HepG2 (cell line): ENCODE measurements around the gene C4B. TPM values are rescaled to one million over a fixed set of nuclear protein-coding genes. Genes with fewer than 3 reads are reported as not detected.

ENCODE experiments used
- ATF2 ChIP-seq: sonication (generic); formaldehyde crosslinking; IDR thresholded peaks from 2 replicates; pipeline ENCODE4 v1.4.0; 2020; ENCODE audit warnings: missing genetic modification reagents
- ATF7 ChIP-seq, 2 experiments: fragments of 450-650 bp in 1 of 2; sonication (generic) in 1 of 2; formaldehyde crosslinking in 1 of 2; IDR thresholded peaks; 2 replicates each; pipeline versions ENCODE4 v1.4.0 to v1.6.1; 2016 to 2020; ENCODE audit warnings: antibody characterized with exemption in 1 of 2, mild to moderate bottlenecking in 1 of 2, missing genetic modification reagents in 1 of 2
- FOXK1 ChIP-seq: sonication (generic); formaldehyde crosslinking; IDR thresholded peaks from 2 replicates; pipeline ENCODE4 v1.4.0; 2020; ENCODE audit warnings: low read depth, missing genetic modification reagents, borderline replicate concordance
- HNF1B ChIP-seq: sonication (generic); formaldehyde crosslinking; IDR thresholded peaks from 2 replicates; pipeline ENCODE4 v1.5.1; 2020; ENCODE audit warnings: mild to moderate bottlenecking, moderate library complexity, missing genetic modification reagents
- HOXA3 ChIP-seq: sonication (generic); formaldehyde crosslinking; IDR thresholded peaks from 2 replicates; pipeline ENCODE4 v1.5.0; 2020; ENCODE audit warnings: missing genetic modification reagents
- IRX3 ChIP-seq: sonication (generic); formaldehyde crosslinking; IDR thresholded peaks from 2 replicates; pipeline ENCODE4 v1.8.1; 2023; ENCODE audit warnings: mild to moderate bottlenecking, low read depth, missing genetic modification reagents, borderline replicate concordance
- MLLT10 ChIP-seq: sonication (generic); formaldehyde crosslinking; IDR thresholded peaks from 2 replicates; pipeline ENCODE4 v1.4.0; 2020; ENCODE audit warnings: missing genetic modification reagents
- MZF1 ChIP-seq: sonication (generic); formaldehyde crosslinking; IDR thresholded peaks from 2 replicates; pipeline ENCODE4 v1.8.1; 2023; ENCODE audit warnings: mild to moderate bottlenecking, missing genetic modification reagents, borderline replicate concordance
- RFXAP ChIP-seq: sonication (generic); formaldehyde crosslinking; IDR thresholded peaks from 2 replicates; pipeline ENCODE4 v1.4.0; 2020; ENCODE audit warnings: missing genetic modification reagents, borderline replicate concordance
- SALL2 ChIP-seq: sonication (generic); formaldehyde crosslinking; IDR thresholded peaks from 2 replicates; pipeline ENCODE4 v1.8.1; 2023; ENCODE audit warnings: mild to moderate bottlenecking, missing genetic modification reagents, inconsistent platforms
- STAT5B ChIP-seq: sonication (generic); formaldehyde crosslinking; IDR thresholded peaks from 2 replicates; pipeline ENCODE4 v1.4.0; 2020; ENCODE audit warnings: missing genetic modification reagents
- ZGPAT ChIP-seq: IDR thresholded peaks from 2 replicates; pipeline ENCODE4 v1.6.1; 2016; ENCODE audit warnings: mild to moderate bottlenecking
- ZKSCAN1 ChIP-seq: fragments of 150-350 bp; IDR thresholded peaks from 2 replicates; pipeline ENCODE4 v1.6.1; 2014; ENCODE audit warnings: low read length
- ZMYM4 ChIP-seq: sonication (generic); formaldehyde crosslinking; IDR thresholded peaks from 2 replicates; pipeline ENCODE4 v1.8.1; 2023; ENCODE audit warnings: mild to moderate bottlenecking, missing genetic modification reagents
- ZNF136 ChIP-seq: sonication (generic); formaldehyde crosslinking; IDR thresholded peaks from 2 replicates; pipeline ENCODE4 v1.8.1; 2022; ENCODE audit warnings: low read depth, mild to moderate bottlenecking, moderate library complexity, missing genetic modification reagents
- ZNF460 ChIP-seq: sonication (generic); formaldehyde crosslinking; IDR thresholded peaks from 2 replicates; pipeline ENCODE4 v1.5.1; 2020; ENCODE audit warnings: missing genetic modification reagents, mild to moderate bottlenecking, borderline replicate concordance
- ZNF552 ChIP-seq: sonication (generic); formaldehyde crosslinking; IDR thresholded peaks from 2 replicates; pipeline ENCODE4 v1.9.0; 2022; ENCODE audit warnings: missing genetic modification reagents, mild to moderate bottlenecking, borderline replicate concordance
- ZNF652 ChIP-seq: IDR thresholded peaks from 2 replicates; pipeline ENCODE4 v1.6.1; 2016; ENCODE audit warnings: low read depth, borderline replicate concordance
- ZNF761 ChIP-seq: sonication (generic); formaldehyde crosslinking; conservative IDR thresholded peaks from 2 replicates; pipeline ENCODE4 v1.4.0; 2020; ENCODE audit warnings: mild to moderate bottlenecking, missing genetic modification reagents
- ZNF775 ChIP-seq: sonication (generic); formaldehyde crosslinking; IDR thresholded peaks from 2 replicates; pipeline ENCODE4 v1.4.0; 2020; ENCODE audit warnings: missing genetic modification reagents, mild to moderate bottlenecking, moderate library complexity, borderline replicate concordance
- ZNF784 ChIP-seq: sonication (generic); formaldehyde crosslinking; IDR thresholded peaks from 2 replicates; pipeline ENCODE4 v1.5.1; 2020; ENCODE audit warnings: missing genetic modification reagents, mild to moderate bottlenecking, borderline replicate concordance
- ZSCAN20 ChIP-seq: sonication (generic); formaldehyde crosslinking; IDR thresholded peaks from 2 replicates; pipeline ENCODE4 v1.4.0; 2020; ENCODE audit warnings: missing genetic modification reagents, mild to moderate bottlenecking, borderline replicate concordance
- polyA plus RNA-seq, 8 experiments: library from polyadenylated mRNA; depleted of rRNA in 3 of 8; stranded (reverse) in 7 of 8; unstranded in 1 of 8; fragments of >200 nt; fragmentation: Illumina TruSeq in 4 of 8; extraction: Trizol in 4 of 8; gene quantifications; 2 replicates each; pipeline versions ENCODE4 v1.2.1 to v1.2.3, GENCODE V29; 2011 to 2016; ENCODE audit warnings: low read depth in 4 of 8, missing spikeins in 1 of 8, mixed read lengths in 1 of 8; ENCODE audit not compliant: insufficient read depth in 1 of 8
- total RNA-seq, 5 experiments: library from RNA; depleted of rRNA; stranded (reverse); fragments of >200 nt; fragmentation: Illumina TruSeq; extraction: Trizol; gene quantifications; 2 replicates each; pipeline ENCODE4 v1.2.3, GENCODE V29; 2016; ENCODE audit warnings: low read depth in 1 of 5

C4B gene
- total and polyA plus RNA-seq, 2 of the 13 experiments (the other 11 are each of a cell fraction or from before 2014, with no cell fraction given) = 167 to 538 TPM

- TF ChIP-seq ZGPAT (CRISPR knock-in tag) (peak; percentile 94), ZKSCAN1 (no peak), ZNF775 (no peak), SALL2 (CRISPR knock-in tag) (peak; percentile 95), MLLT10 (CRISPR knock-in tag) (no peak), HNF1B (CRISPR knock-in tag) (peak; percentile 83; the same call in 1 of the 2 replicates), FOXK1 (CRISPR knock-in tag) (0 out of 2 replicates have a peak, but pooled peaks have one; percentile 45), RFXAP (CRISPR knock-in tag) (peak; percentile 59; the same call in 1 of the 2 replicates), ZNF460 (CRISPR knock-in tag) (peak; percentile 43; the same call in 1 of the 2 replicates), IRX3 (CRISPR knock-in tag) (no peak), ZSCAN20 (CRISPR knock-in tag) (0 out of 2 replicates have a peak, but pooled peaks have one; percentile 75), STAT5B (CRISPR knock-in tag) (no peak), ZNF552 (CRISPR knock-in tag) (peak; percentile 68; the same call in 1 of the 2 replicates), ZNF761 (0 out of 2 replicates have a peak, but pooled peaks have one; percentile 65), ZMYM4 (CRISPR knock-in tag) (peak; percentile 86), ATF2 (CRISPR knock-in tag) (peak; percentile 43; the same call in 1 of the 2 replicates), HOXA3 (CRISPR knock-in tag) (peak; percentile 90), ZNF136 (CRISPR knock-in tag) (peak; percentile 91; the same call in 1 of the 2 replicates), MZF1 (CRISPR knock-in tag) (no peak), ZNF784 (CRISPR knock-in tag) (peak; percentile 95), ZNF652 (CRISPR knock-in tag) (no peak), ATF7 (IDR thresholded peaks at IDR 0.05) (no peak), ATF7 (CRISPR knock-in tag; IDR thresholded peaks at IDR 0.05) (no peak)
These were observed 33.5 kb downstream of the C4B start (continued) for GRCh38 chr6:32047855-32048766.
